H1 (cell line): ENCODE measurements around the gene DYRK1A. TPM values are rescaled to one million over a fixed set of nuclear protein-coding genes. Genes with fewer than 3 reads are reported as not detected.

Experiments used
- CBX8 ChIP-seq: fragments of 300-800, 300-1000 bp; sonication (generic); IDR thresholded peaks from 2 replicates; pipeline ENCODE4 v1.7.1; 2016; ENCODE audit warnings: low read depth, low read length, borderline replicate concordance
- EZH2 ChIP-seq: fragments of 200-600 bp; sonication (generic); IDR thresholded peaks from 2 replicates; pipeline ENCODE4 v1.7.1; 2012; ENCODE audit warnings: low read depth, mild to moderate bottlenecking, moderate library complexity, low read length, inconsistent platforms; ENCODE audit not compliant: severe bottlenecking
- GABPA ChIP-seq: IDR thresholded peaks from 2 replicates; pipeline ENCODE4 v1.6.1; 2011; ENCODE audit warnings: mild to moderate bottlenecking, low read length, moderate library complexity, borderline replicate concordance; ENCODE audit not compliant: insufficient read depth
- HDAC2 ChIP-seq, 2 experiments: fragments of 300-600 bp in 1 of 2; sonication (generic) in 1 of 2; IDR thresholded peaks; 2 replicates each; pipeline ENCODE4 v1.6.1; 2011 to 2012; ENCODE audit warnings: low read depth in 2 of 2, low read length in 2 of 2, mild to moderate bottlenecking in 2 of 2, moderate library complexity in 2 of 2, borderline replicate concordance in 1 of 2, inconsistent platforms in 1 of 2
- KDM4A ChIP-seq: IDR thresholded peaks from one replicate; pipeline ENCODE4 v1.7.1; 2012; ENCODE audit warnings: low read depth, mild to moderate bottlenecking, moderate library complexity, low read length, inconsistent platforms; ENCODE audit not compliant: severe bottlenecking
- MAFK ChIP-seq: IDR thresholded peaks from 2 replicates; pipeline ENCODE4 v1.6.1; 2012; ENCODE audit warnings: low read depth, mild to moderate bottlenecking, improper control_type of control experiment, low read length
- PHF8 ChIP-seq: fragments of 200-600 bp; sonication (generic); conservative IDR thresholded peaks from 2 replicates; pipeline ENCODE4 v1.7.1; 2012; ENCODE audit warnings: low read depth, mild to moderate bottlenecking, inconsistent platforms, low read length, moderate library complexity
- RAD21 ChIP-seq, 2 experiments: IDR thresholded peaks in 1 of 2; conservative IDR thresholded peaks in 1 of 2; 2 replicates each; pipeline ENCODE4 v1.6.1; 2011; ENCODE audit warnings: low read depth in 2 of 2, low read length in 2 of 2, improper control_type of control experiment in 1 of 2, inconsistent platforms in 1 of 2, mild to moderate bottlenecking in 1 of 2, moderate library complexity in 1 of 2
- RBBP5 ChIP-seq: IDR thresholded peaks from 2 replicates; pipeline ENCODE4 v1.7.1; 2012; ENCODE audit warnings: low read depth, mild to moderate bottlenecking, inconsistent platforms, low read length, moderate library complexity, borderline replicate concordance
- RFX5 ChIP-seq: IDR thresholded peaks from 2 replicates; pipeline ENCODE4 v1.6.1; 2011; ENCODE audit warnings: low read depth, low read length, improper control_type of control experiment, borderline replicate concordance
- SAP30 ChIP-seq: fragments of 300-600 bp; sonication (generic); IDR thresholded peaks from 2 replicates; pipeline ENCODE4 v1.7.1; 2012; ENCODE audit warnings: low read length, moderate library complexity, mild to moderate bottlenecking, inconsistent platforms; ENCODE audit not compliant: insufficient read depth, insufficient replicate concordance
- SIN3A ChIP-seq, 2 experiments: IDR thresholded peaks in 1 of 2; conservative IDR thresholded peaks in 1 of 2; 2 replicates each; pipeline ENCODE4 v1.6.1; 2011 to 2012; ENCODE audit warnings: low read length in 2 of 2, improper control_type of control experiment in 1 of 2, low read depth in 1 of 2, mild to moderate bottlenecking in 1 of 2
- SP1 ChIP-seq: IDR thresholded peaks from 2 replicates; pipeline ENCODE4 v1.6.1; 2011; ENCODE audit warnings: low read depth, low read length
- TAF7 ChIP-seq: optimal IDR thresholded peaks from 2 replicates; pipeline ENCODE3; 2011; ENCODE audit warnings: low read depth, mild to moderate bottlenecking, inconsistent platforms, low read length, moderate library complexity, borderline replicate concordance
- TCF12 ChIP-seq: IDR thresholded peaks from 2 replicates; pipeline ENCODE4 v1.6.1; 2011; ENCODE audit warnings: low read depth, mild to moderate bottlenecking, low read length
- polyA plus RNA-seq, 7 experiments: library from polyadenylated mRNA; depleted of rRNA in 3 of 7; stranded (reverse) in 5 of 7; unstranded in 2 of 7; fragments of >200 nt in 5 of 7; fragments of 200-250 nt in 2 of 7; gene quantifications; 1 replicate in 5 of 7; 2 replicates in 1 of 7; 4 replicates in 1 of 7; pipeline versions ENCODE4 v1.2.1 to v1.2.3, GENCODE V29; 2011 to 2013; ENCODE audit warnings: missing spikeins in 2 of 7, mixed read lengths in 2 of 7
- total RNA-seq: library from RNA; stranded (reverse); fragmentation: NEBNext Ultra II Directional; extraction: Animal tissue kit (Norgen Biotek cat#: 25700); gene quantifications from 2 replicates; pipeline ENCODE4 v1.2.1, GENCODE V29; 2021
- TF ChIP-seq, protein P1 (sequence below): IDR thresholded peaks from 2 replicates; pipeline ENCODE4 v1.6.1; 2012; ENCODE audit warnings: low read length, inconsistent platforms

The DYRK1A gene
- total and polyA plus RNA-seq, 2 of the 8 experiments (the other 6 are each of a cell fraction or from before 2014, with no cell fraction given) = 61.1 to 62.2 TPM

GRCh38 chr21:37365517-37366481 is 774 bp upstream of the DYRK1A start (continued):
- TF ChIP-seq KDM4A (peak; percentile 57), RFX5 (no peak), MAFK (no peak), SAP30 (no peak), HDAC2 (IDR thresholded peaks at IDR 0.05; ENCODE audit: borderline replicate concordance in 1 of 2, low read depth in 2 of 2, low read length in 2 of 2) (peak in 1 of 2 experiments; percentile 73; a peak in 1 of 4 replicates), EZH2 (no peak), SIN3A (conservative IDR thresholded peaks at IDR 0.05 in 1 of 2, IDR thresholded peaks at IDR 0.05 in 1 of 2; ENCODE audit: low read depth in 1 of 2, low read length in 2 of 2) (no peak; a peak in 1 of 4 replicates), TCF12 (peak; percentile 75; the same call in 1 of the 2 replicates), GABPA (no peak), PHF8 (peak; percentile 89), SP1 (no peak), CBX8 (no peak), RBBP5 (peak; percentile 92; the same call in 1 of the 2 replicates), TAF7 (peak; percentile 58), RAD21 (IDR thresholded peaks at IDR 0.05 in 1 of 2, conservative IDR thresholded peaks at IDR 0.05 in 1 of 2; ENCODE audit: low read depth in 2 of 2, low read length in 2 of 2) (peak; percentile 23 to 31; a peak in 2 of 4 replicates)
- TF ChIP-seq, protein P1, sequence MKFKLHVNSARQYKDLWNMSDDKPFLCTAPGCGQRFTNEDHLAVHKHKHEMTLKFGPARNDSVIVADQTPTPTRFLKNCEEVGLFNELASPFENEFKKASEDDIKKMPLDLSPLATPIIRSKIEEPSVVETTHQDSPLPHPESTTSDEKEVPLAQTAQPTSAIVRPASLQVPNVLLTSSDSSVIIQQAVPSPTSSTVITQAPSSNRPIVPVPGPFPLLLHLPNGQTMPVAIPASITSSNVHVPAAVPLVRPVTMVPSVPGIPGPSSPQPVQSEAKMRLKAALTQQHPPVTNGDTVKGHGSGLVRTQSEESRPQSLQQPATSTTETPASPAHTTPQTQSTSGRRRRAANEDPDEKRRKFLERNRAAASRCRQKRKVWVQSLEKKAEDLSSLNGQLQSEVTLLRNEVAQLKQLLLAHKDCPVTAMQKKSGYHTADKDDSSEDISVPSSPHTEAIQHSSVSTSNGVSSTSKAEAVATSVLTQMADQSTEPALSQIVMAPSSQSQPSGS = no peak
